Testis (tissue), 2 donors: ENCODE data around the gene PRKCA.

Experiments used
- POLR2A ChIP-seq: fragments of 450-650 bp; IDR thresholded peaks from one replicate; pipeline ENCODE4 v1.6.1; 2017; ENCODE audit warnings: antibody characterized with exemption, mild to moderate bottlenecking, moderate library complexity
- TF ChIP-seq, protein P1 (sequence below), 3 experiments: fragments of 450-650 bp in 2 of 3; fragments of 200-600 bp in 1 of 3; sonication (generic) in 1 of 3; IDR thresholded peaks; one replicate each; pipeline ENCODE4 v1.5.1; 2016 to 2019; ENCODE audit warnings: antibody characterized with exemption in 3 of 3, mild to moderate bottlenecking in 2 of 3, moderate library complexity in 1 of 3

DNA sequence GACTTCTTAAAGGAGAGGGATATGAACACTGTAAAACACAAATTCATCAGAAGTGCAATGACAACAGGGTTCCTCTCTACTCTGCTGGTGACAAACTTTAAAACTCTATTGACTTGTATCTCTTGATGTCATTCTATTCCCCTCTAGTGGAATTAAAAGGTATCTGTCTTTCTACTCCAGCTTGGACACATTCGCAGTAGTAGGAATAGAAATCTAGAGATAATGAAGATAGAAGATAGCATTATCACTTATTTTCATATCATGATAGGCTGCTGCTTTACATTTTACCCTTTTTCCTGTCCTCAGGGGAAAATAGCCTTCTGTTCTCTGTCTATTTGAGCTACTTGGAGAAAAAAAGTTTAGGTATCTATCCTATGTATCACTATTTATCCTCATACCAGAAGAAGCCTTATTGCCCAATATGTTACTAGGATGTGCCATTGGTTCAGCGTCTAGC, 322.9 kb downstream of the PRKCA start:
- TF ChIP-seq, protein P1, sequence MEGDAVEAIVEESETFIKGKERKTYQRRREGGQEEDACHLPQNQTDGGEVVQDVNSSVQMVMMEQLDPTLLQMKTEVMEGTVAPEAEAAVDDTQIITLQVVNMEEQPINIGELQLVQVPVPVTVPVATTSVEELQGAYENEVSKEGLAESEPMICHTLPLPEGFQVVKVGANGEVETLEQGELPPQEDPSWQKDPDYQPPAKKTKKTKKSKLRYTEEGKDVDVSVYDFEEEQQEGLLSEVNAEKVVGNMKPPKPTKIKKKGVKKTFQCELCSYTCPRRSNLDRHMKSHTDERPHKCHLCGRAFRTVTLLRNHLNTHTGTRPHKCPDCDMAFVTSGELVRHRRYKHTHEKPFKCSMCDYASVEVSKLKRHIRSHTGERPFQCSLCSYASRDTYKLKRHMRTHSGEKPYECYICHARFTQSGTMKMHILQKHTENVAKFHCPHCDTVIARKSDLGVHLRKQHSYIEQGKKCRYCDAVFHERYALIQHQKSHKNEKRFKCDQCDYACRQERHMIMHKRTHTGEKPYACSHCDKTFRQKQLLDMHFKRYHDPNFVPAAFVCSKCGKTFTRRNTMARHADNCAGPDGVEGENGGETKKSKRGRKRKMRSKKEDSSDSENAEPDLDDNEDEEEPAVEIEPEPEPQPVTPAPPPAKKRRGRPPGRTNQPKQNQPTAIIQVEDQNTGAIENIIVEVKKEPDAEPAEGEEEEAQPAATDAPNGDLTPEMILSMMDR (IDR thresholded peaks at IDR 0.05) = peak; percentile 16 to 21 (median 18)
- no peak for TF ChIP-seq POLR2A
